Measurements from ENCODE around the gene URB1.
"Not testable (repeated sequence)": the region's sequence is repeated elsewhere in the genome, so short reads cannot be mapped to it uniquely, and the experiment has no call there.

URB1 gene

GRCh38 chr21:32282992-32283391, 109.8 kb downstream of the URB1 start:
- TF ChIP-seq SUZ12 (IDR thresholded peaks at IDR 0.05; ENCODE audit: extremely low read depth, insufficient read depth, insufficient read length), result no peak
- TF ChIP-seq YY1 (IDR thresholded peaks at IDR 0.05; ENCODE audit: insufficient read depth, insufficient read length), result no peak
- H3K9me3 ChIP-seq (ENCODE audit: insufficient read depth, low read length), result no peaks in the 10 kb centered on the region
- no peaks in the 10 kb centered on the region for H3K4me1 ChIP-seq (ENCODE audit: insufficient read depth, insufficient read length)
- no peak overlapping the region for H3K9ac ChIP-seq (ENCODE audit: insufficient read length, low read depth)
- no peak for DNase-seq (ENCODE audit: low read depth, low spot score)
- H3K27me3 ChIP-seq (ENCODE audit: insufficient read depth, insufficient read length), result no peaks in the 10 kb centered on the region
- no peaks in the 10 kb centered on the region for H3K36me3 ChIP-seq (ENCODE audit: insufficient read depth, insufficient read length, low read length)
- H3K4me3 ChIP-seq (ENCODE audit: insufficient read length, low read depth), result no peak overlapping the region

GRCh38 chr21:32281531-32281930, 111.3 kb downstream of the URB1 start:
- Histone ChIP-seq H3K4me3 (ENCODE audit: insufficient read length, low read depth) (no peak overlapping the region), H3K36me3 (ENCODE audit: insufficient read depth, insufficient read length, low read length) (no peaks in the 10 kb centered on the region), H3K9me3 (ENCODE audit: insufficient read depth, low read length) (no peaks in the 10 kb centered on the region), H3K27me3 (ENCODE audit: insufficient read depth, insufficient read length) (no peaks in the 10 kb centered on the region), H3K4me1 (ENCODE audit: insufficient read depth, insufficient read length) (no peaks in the 10 kb centered on the region), H3K9ac (ENCODE audit: insufficient read length, low read depth) (no peak overlapping the region)
- DNase-seq (ENCODE audit: low read depth, low spot score), result no peak
- TF ChIP-seq SUZ12 (IDR thresholded peaks at IDR 0.05; ENCODE audit: extremely low read depth, insufficient read depth, insufficient read length), result no peak
- TF ChIP-seq ZNF274 (IDR thresholded peaks at IDR 0.05; ENCODE audit: low read depth, low read length), result no peak
- no peak for TF ChIP-seq YY1 (IDR thresholded peaks at IDR 0.05; ENCODE audit: insufficient read depth, insufficient read length)

- Histone ChIP-seq H3K4me3 (ENCODE audit: insufficient read length, low read depth) (peak overlapping the region; percentile 99), H3K9me3 (ENCODE audit: insufficient read depth, low read length) (no peaks in the 10 kb centered on the region), H3K27me3 (ENCODE audit: insufficient read depth, insufficient read length) (no peaks in the 10 kb centered on the region), H3K36me3 (ENCODE audit: insufficient read depth, insufficient read length, low read length) (peaks cover 17% of the 10 kb centered on the region), H3K9ac (ENCODE audit: insufficient read length, low read depth) (peak overlapping the region; percentile 90), H3K4me1 (ENCODE audit: insufficient read depth, insufficient read length) (no peaks in the 10 kb centered on the region)
- TF ChIP-seq SUZ12 (IDR thresholded peaks at IDR 0.05; ENCODE audit: extremely low read depth, insufficient read depth, insufficient read length), result no peak
- TF ChIP-seq YY1 (IDR thresholded peaks at IDR 0.05; ENCODE audit: insufficient read depth, insufficient read length), result no peak
- TF ChIP-seq ZNF274 (IDR thresholded peaks at IDR 0.05; ENCODE audit: low read depth, low read length), result no peak
- DNase-seq (ENCODE audit: low read depth, low spot score), result no peak
These were observed 113.5 kb downstream of the URB1 start for GRCh38 chr21:32279377-32279680.

- H3K4me1 ChIP-seq (ENCODE audit: insufficient read depth, insufficient read length), result no peaks in the 10 kb centered on the region
- TF ChIP-seq SUZ12 (IDR thresholded peaks at IDR 0.05; ENCODE audit: extremely low read depth, insufficient read depth, insufficient read length), result no peak
- peak; percentile 63 for TF ChIP-seq YY1 (IDR thresholded peaks at IDR 0.05; ENCODE audit: insufficient read depth, insufficient read length)
- no peak for TF ChIP-seq ZNF274 (IDR thresholded peaks at IDR 0.05; ENCODE audit: low read depth, low read length)
- peak within 1 kb of the TSS; percentile 97 for H3K9ac ChIP-seq (ENCODE audit: insufficient read length, low read depth)
- peaks cover 23% of the 10 kb centered on the region for H3K36me3 ChIP-seq (ENCODE audit: insufficient read depth, insufficient read length, low read length)
- no peaks in the 10 kb centered on the region for H3K27me3 ChIP-seq (ENCODE audit: insufficient read depth, insufficient read length)
- H3K9me3 ChIP-seq (ENCODE audit: insufficient read depth, low read length), result no peaks in the 10 kb centered on the region
- peak; percentile 94 for DNase-seq (ENCODE audit: low read depth, low spot score)
- peak within 1 kb of the TSS; percentile 99 for H3K4me3 ChIP-seq (ENCODE audit: insufficient read length, low read depth)
These were observed 114.1 kb downstream of the URB1 start, which contains the start of gene MIS18A for GRCh38 chr21:32278518-32279376. Gene MIS18A (minus strand): TSS chr21:32279049. CDS start chr21:32279014, 35 bp downstream.

GRCh38 chr21:32278103-32278502, 114.7 kb downstream of the URB1 start:
- H3K9me3 ChIP-seq (ENCODE audit: insufficient read depth, low read length), result no peaks in the 10 kb centered on the region
- no peak for DNase-seq (ENCODE audit: low read depth, low spot score)
- TF ChIP-seq SUZ12 (IDR thresholded peaks at IDR 0.05; ENCODE audit: extremely low read depth, insufficient read depth, insufficient read length), result no peak
- H3K4me1 ChIP-seq (ENCODE audit: insufficient read depth, insufficient read length), result no peaks in the 10 kb centered on the region
- H3K36me3 ChIP-seq (ENCODE audit: insufficient read depth, insufficient read length, low read length), result peaks cover 29% of the 10 kb centered on the region
- peak overlapping the region; percentile 97 for H3K9ac ChIP-seq (ENCODE audit: insufficient read length, low read depth)
- H3K4me3 ChIP-seq (ENCODE audit: insufficient read length, low read depth), result peak overlapping the region; percentile 99
- no peaks in the 10 kb centered on the region for H3K27me3 ChIP-seq (ENCODE audit: insufficient read depth, insufficient read length)

- no peak overlapping the region for H3K4me3 ChIP-seq (ENCODE audit: insufficient read length, low read depth)
- H3K4me1 ChIP-seq (ENCODE audit: insufficient read depth, insufficient read length), result no peaks in the 10 kb centered on the region
- H3K9ac ChIP-seq (ENCODE audit: insufficient read length, low read depth), result no peak overlapping the region
- H3K9me3 ChIP-seq (ENCODE audit: insufficient read depth, low read length), result no peaks in the 10 kb centered on the region
- no peak for DNase-seq (ENCODE audit: low read depth, low spot score)
- no peak for TF ChIP-seq ZNF274 (IDR thresholded peaks at IDR 0.05; ENCODE audit: low read depth, low read length)
- TF ChIP-seq SUZ12 (IDR thresholded peaks at IDR 0.05; ENCODE audit: extremely low read depth, insufficient read depth, insufficient read length), result no peak
- no peak for TF ChIP-seq YY1 (IDR thresholded peaks at IDR 0.05; ENCODE audit: insufficient read depth, insufficient read length)
- H3K36me3 ChIP-seq (ENCODE audit: insufficient read depth, insufficient read length, low read length), result peaks cover 43% of the 10 kb centered on the region
- H3K27me3 ChIP-seq (ENCODE audit: insufficient read depth, insufficient read length), result no peaks in the 10 kb centered on the region
These were observed 116.1 kb downstream of the URB1 start for GRCh38 chr21:32276671-32277070.

- no peak overlapping the region for H3K9ac ChIP-seq (ENCODE audit: insufficient read length, low read depth)
- H3K27me3 ChIP-seq (ENCODE audit: insufficient read depth, insufficient read length), result no peaks in the 10 kb centered on the region
- no peak for DNase-seq (ENCODE audit: low read depth, low spot score)
- H3K9me3 ChIP-seq (ENCODE audit: insufficient read depth, low read length), result no peaks in the 10 kb centered on the region; the same call in 1 of the 2 replicates
- H3K4me3 ChIP-seq (ENCODE audit: insufficient read length, low read depth), result no peak overlapping the region
- H3K36me3 ChIP-seq (ENCODE audit: insufficient read depth, insufficient read length, low read length), result peaks cover 90% of the 10 kb centered on the region
- H3K4me1 ChIP-seq (ENCODE audit: insufficient read depth, insufficient read length), result no peaks in the 10 kb centered on the region
- no peak for TF ChIP-seq ZNF274 (IDR thresholded peaks at IDR 0.05; ENCODE audit: low read depth, low read length)
These were observed 122.1 kb downstream of the URB1 start for GRCh38 chr21:32270748-32271147.

- peaks cover 38% of the 10 kb centered on the region for H3K36me3 ChIP-seq (ENCODE audit: insufficient read depth, insufficient read length, low read length)
- not testable (repeated sequence) for H3K27me3 ChIP-seq (ENCODE audit: insufficient read depth, insufficient read length); H3K9me3 ChIP-seq (ENCODE audit: insufficient read depth, low read length); H3K9ac ChIP-seq (ENCODE audit: insufficient read length, low read depth); H3K4me3 ChIP-seq (ENCODE audit: insufficient read length, low read depth); H3K4me1 ChIP-seq (ENCODE audit: insufficient read depth, insufficient read length); DNase-seq (ENCODE audit: low read depth, low spot score)
These were observed 127.5 kb downstream of the URB1 start for GRCh38 chr21:32265321-32265720.

All from NT2/D1 (cell line).